Central memory CD4-positive, alpha-beta T cell (primary cell): ENCODE data around the gene IQCB1.
"Not testable (repeated sequence)": the region's sequence is repeated elsewhere in the genome, so short reads cannot be mapped to it uniquely, and the experiment has no call there.

Source experiments
- DNase-seq: peaks from one replicate; pipeline ENCODE4 v3.0.0; 2022
- total RNA-seq, 3 experiments: gene quantifications; one replicate each; lab custom pipeline; 2026; lab: John Stamatoyannopoulos, UW

The IQCB1 gene
- 34.4 to 57.5 (median 44.8) reads per million in 3 experiments for total RNA-seq

- peak; percentile 97 for DNase-seq
Observed at GRCh38 chr3:121834671-121835464, at the start of gene IQCB1, which contains the start of gene EAF2. IQCB1 (minus strand) TSS chr3:121835060; CDS start chr3:121828960, 6,100 bp downstream. EAF2 (plus strand) TSS chr3:121835209; CDS start chr3:121835286, 77 bp downstream.

- DNase-seq = no peak
Observed at GRCh38 chr3:121883507-121883906, 48.6 kb upstream of the IQCB1 start.

GRCh38 chr3:121878411-121878810 is 43.6 kb upstream of the IQCB1 start:
- DNase-seq = no peak

- DNase-seq = no peak
Observed at GRCh38 chr3:121871430-121871829, 36.6 kb upstream of the IQCB1 start.

- DNase-seq = no peak
Observed at GRCh38 chr3:121870717-121871116, 35.9 kb upstream of the IQCB1 start.

GRCh38 chr3:121869736-121870135 is 34.9 kb upstream of the IQCB1 start:
- no peak for DNase-seq

- DNase-seq = no peak
Observed at GRCh38 chr3:121863801-121864200, 28.9 kb upstream of the IQCB1 start.

- not testable (repeated sequence) for DNase-seq
Observed at GRCh38 chr3:121863247-121863646, 28.4 kb upstream of the IQCB1 start.

GRCh38 chr3:121857778-121858177 is 22.9 kb upstream of the IQCB1 start:
- not testable (repeated sequence) for DNase-seq

- DNase-seq = no peak
Observed at GRCh38 chr3:121855555-121855954, 20.7 kb upstream of the IQCB1 start.

GRCh38 chr3:121852256-121852655 is 17.4 kb upstream of the IQCB1 start:
- DNase-seq = no peak

- no peak for DNase-seq
Observed at GRCh38 chr3:121844892-121845291, 10.0 kb upstream of the IQCB1 start.

- no peak for DNase-seq
Observed at GRCh38 chr3:121839962-121840361, 5.1 kb upstream of the IQCB1 start.

- no peak for DNase-seq
Observed at GRCh38 chr3:121836481-121836880, 1.6 kb upstream of the IQCB1 start.

GRCh38 chr3:121836064-121836463 is 1.2 kb upstream of the IQCB1 start:
- no peak for DNase-seq

GRCh38 chr3:121835465-121835801 is 573 bp upstream of the IQCB1 start:
- DNase-seq = no peak

GRCh38 chr3:121834157-121834670 is 646 bp downstream of the IQCB1 start:
- DNase-seq = peak; percentile 6

GRCh38 chr3:121822973-121823372 is 11.9 kb downstream of the IQCB1 start:
- no peak for DNase-seq

- DNase-seq = no peak
Observed at GRCh38 chr3:121821421-121822199, 13.2 kb downstream of the IQCB1 start.

GRCh38 chr3:121819236-121819635 is 15.6 kb downstream of the IQCB1 start:
- no peak for DNase-seq

- no peak for DNase-seq
Observed at GRCh38 chr3:121818578-121818977, 16.3 kb downstream of the IQCB1 start.

GRCh38 chr3:121817753-121818152 is 17.1 kb downstream of the IQCB1 start:
- DNase-seq = no peak

GRCh38 chr3:121809249-121809648 is 25.6 kb downstream of the IQCB1 start:
- no peak for DNase-seq
